ENCODE measurements around the gene GPRIN3.

DNA sequence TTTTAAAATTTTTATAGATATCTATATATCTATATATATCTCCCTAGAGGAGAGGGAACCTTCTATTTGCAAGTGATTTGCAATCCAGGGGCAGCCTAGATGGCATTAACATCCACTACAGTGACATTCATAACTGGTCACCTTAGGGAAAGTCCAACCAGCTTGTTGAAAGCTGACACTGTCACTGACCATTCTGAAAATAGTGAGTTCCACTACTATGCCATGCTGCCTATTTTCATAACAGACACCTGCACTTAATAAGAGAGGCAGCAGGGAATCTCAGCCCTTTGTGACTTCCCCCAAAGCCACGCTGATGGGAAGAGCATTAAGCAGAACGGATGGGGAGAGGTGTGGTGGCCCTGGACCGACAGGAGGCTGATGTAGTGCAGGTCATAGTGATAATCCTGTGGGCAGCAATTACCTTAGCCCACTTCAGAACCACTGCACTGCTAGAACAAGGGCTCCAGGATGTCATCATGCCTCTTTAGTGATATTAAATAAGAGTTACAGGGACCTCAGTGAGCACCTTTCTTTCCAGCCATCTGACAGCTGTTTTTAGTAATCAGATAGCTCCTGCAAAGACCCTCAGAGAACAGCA is 51.3 kb downstream of the GPRIN3 start:
- TF ChIP-seq, protein P1, sequence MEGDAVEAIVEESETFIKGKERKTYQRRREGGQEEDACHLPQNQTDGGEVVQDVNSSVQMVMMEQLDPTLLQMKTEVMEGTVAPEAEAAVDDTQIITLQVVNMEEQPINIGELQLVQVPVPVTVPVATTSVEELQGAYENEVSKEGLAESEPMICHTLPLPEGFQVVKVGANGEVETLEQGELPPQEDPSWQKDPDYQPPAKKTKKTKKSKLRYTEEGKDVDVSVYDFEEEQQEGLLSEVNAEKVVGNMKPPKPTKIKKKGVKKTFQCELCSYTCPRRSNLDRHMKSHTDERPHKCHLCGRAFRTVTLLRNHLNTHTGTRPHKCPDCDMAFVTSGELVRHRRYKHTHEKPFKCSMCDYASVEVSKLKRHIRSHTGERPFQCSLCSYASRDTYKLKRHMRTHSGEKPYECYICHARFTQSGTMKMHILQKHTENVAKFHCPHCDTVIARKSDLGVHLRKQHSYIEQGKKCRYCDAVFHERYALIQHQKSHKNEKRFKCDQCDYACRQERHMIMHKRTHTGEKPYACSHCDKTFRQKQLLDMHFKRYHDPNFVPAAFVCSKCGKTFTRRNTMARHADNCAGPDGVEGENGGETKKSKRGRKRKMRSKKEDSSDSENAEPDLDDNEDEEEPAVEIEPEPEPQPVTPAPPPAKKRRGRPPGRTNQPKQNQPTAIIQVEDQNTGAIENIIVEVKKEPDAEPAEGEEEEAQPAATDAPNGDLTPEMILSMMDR (IDR thresholded peaks at IDR 0.05), result no peak
- no peak for TF ChIP-seq POLR2A (IDR thresholded peaks at IDR 0.05)
